AG10803 (cell line): ENCODE data around the gene PHLPP1.
"Not testable (repeated sequence)": the region's sequence is repeated elsewhere in the genome, so short reads cannot be mapped to it uniquely, and the experiment has no call there.

Experiments used
- DNase-seq: peaks from one replicate; pipeline ENCODE4 v3.0.0; 2010; ENCODE audit warnings: low read depth
- H3K4me3 ChIP-seq: 2 replicates; pipeline ENCODE4 v1.5.1; 2011; ENCODE audit warnings: mild to moderate bottlenecking, low read length, control low read depth
- TF ChIP-seq, protein P1 (sequence below): conservative IDR thresholded peaks from 2 replicates; pipeline ENCODE4 v1.5.1; 2011; ENCODE audit warnings: mild to moderate bottlenecking, low read length, control low read depth, inconsistent platforms

The PHLPP1 gene

DNA sequence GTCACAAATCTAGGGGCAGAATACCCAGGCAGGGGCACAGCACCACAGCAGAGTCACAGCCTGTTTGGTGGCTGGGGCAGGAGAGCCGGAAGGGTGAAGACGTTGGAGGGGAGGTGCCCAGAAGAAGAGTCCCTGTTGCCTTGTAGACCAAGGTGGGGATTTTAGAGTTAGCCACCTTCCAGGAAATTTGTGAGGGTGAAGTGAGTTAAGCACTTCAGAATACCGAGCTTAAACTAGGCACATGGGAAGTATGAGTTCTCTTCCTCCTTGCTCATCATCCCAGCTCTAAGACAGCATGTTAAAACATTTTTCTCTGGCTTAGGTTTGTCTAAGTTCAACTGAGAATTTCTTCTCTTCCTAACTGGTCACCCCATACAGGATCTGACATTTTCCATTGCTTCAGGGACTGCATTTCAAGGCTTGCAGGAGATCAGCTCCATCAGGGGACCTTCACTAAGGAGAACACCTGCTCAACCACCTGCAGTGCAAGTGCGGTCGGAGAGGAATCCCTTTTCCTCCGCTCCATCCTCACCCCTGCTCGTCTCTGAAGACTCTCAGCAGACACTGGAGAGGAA lies 26.5 kb upstream of the PHLPP1 start:
- TF ChIP-seq, protein P1, sequence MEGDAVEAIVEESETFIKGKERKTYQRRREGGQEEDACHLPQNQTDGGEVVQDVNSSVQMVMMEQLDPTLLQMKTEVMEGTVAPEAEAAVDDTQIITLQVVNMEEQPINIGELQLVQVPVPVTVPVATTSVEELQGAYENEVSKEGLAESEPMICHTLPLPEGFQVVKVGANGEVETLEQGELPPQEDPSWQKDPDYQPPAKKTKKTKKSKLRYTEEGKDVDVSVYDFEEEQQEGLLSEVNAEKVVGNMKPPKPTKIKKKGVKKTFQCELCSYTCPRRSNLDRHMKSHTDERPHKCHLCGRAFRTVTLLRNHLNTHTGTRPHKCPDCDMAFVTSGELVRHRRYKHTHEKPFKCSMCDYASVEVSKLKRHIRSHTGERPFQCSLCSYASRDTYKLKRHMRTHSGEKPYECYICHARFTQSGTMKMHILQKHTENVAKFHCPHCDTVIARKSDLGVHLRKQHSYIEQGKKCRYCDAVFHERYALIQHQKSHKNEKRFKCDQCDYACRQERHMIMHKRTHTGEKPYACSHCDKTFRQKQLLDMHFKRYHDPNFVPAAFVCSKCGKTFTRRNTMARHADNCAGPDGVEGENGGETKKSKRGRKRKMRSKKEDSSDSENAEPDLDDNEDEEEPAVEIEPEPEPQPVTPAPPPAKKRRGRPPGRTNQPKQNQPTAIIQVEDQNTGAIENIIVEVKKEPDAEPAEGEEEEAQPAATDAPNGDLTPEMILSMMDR: no peak
- H3K4me3 ChIP-seq: no peak overlapping the region
- no peak for DNase-seq

DNA sequence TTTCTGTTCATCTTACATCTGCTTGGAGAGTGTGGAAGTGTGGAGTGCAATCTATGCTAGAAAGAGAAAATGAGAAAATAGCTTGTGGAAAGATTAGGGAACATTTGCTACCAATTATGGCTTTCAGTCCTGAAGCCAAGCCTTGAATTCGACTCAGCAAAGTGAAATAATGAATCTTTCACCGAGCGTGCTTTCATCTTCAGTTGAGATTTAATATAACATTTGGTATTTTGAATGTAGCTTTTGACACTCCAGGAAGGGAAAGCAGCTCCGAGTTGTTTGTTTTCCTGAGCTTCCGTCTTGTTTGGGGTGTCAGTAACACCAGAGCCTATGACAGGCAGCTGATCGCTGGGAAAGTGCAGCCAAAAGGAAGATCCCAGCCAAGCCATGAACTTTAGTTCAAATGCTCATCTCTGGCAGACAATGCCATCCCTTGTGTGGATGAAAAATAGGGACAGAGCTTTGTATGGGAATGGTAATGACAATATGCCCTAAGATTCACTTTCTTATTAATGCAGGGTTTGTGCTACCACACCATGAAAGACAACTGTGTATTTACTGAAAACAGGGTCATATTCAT lies 25.0 kb upstream of the PHLPP1 start:
- DNase-seq: no peak
- H3K4me3 ChIP-seq: peak overlapping the region; percentile 3
- TF ChIP-seq, protein P1: no peak

DNA sequence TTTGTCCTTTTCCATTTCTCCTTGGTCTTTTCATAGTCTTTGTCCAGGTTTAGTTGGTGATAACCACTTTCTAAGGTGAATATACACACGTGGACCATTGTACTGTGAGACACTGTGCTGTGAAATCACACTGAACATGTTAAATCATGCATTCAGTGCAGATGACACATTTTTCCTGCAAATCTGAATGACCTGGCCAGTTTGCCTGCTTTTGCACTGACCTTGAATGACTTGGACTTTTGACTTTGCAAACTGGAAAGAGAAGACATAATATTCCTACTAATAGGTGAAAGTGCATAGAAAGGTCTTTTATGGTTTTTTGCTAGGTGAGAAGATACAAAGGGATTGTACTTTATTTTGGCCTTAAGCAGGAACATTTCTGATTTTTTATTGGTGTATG lies 21.7 kb upstream of the PHLPP1 start:
- no peak overlapping the region for H3K4me3 ChIP-seq
- TF ChIP-seq, protein P1: no peak
- DNase-seq: no peak

DNA sequence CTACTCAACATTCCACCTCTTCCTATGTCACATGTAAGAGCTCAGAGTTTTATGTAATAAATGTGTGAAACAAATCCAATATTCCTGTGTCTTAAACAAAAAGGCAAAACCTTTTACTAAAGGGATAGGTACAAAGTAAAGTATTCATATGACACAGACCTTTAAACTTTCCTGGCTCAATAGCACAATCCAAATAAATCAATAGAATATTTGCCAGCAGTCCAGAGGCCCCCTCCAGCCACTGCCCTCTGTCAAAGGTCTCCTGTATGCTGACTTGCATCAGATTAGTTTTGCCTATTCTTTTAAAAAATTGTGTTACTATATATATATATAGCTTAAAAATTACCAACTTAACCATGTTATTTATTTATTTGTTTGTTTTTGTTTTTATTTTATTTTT lies 17.7 kb upstream of the PHLPP1 start:
- no peak for DNase-seq
- no peak overlapping the region for H3K4me3 ChIP-seq
- TF ChIP-seq, protein P1: no peak

DNA sequence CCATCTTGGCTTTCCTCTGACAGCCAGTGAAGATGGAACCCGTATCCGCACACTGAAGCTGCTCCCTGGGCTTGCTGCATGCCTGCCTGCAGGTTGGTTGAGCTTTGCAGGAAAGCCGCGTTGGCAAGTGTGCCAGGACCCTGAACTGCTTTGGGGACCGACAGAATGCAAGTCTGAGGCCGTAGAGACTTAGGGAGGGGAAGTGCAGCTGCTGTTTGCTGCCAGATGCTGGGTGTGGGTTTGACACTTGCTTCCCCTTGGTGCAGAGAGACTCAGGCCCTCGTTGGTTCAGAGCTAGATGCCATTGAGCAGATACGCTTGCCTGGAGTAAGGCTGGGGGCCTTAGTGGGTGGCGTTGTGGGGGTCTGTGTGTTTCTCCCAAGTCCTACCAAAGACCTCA lies 13.1 kb upstream of the PHLPP1 start:
- no peak overlapping the region for H3K4me3 ChIP-seq
- DNase-seq: no peak
- TF ChIP-seq, protein P1: no peak

DNA sequence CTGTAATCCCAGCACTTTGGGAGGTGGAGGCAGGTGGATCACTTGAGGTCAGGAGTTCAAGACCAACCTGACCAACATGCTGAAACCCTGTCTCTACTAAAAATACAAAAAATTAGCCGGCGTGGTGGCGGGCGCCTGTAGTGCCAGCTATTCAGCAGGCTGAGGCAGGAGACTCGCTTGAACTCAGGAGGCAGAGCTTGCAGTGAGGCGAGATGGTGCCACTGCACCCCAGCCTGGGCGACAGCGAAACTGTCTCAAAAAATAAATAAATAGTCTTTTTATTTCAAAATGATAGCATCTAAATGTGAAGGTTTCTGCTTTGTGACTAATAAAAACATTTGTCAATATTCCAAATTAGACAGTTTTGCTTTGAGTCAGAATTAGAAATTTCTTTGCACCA lies 8.5 kb upstream of the PHLPP1 start:
- not testable (repeated sequence) for H3K4me3 ChIP-seq, DNase-seq

DNA sequence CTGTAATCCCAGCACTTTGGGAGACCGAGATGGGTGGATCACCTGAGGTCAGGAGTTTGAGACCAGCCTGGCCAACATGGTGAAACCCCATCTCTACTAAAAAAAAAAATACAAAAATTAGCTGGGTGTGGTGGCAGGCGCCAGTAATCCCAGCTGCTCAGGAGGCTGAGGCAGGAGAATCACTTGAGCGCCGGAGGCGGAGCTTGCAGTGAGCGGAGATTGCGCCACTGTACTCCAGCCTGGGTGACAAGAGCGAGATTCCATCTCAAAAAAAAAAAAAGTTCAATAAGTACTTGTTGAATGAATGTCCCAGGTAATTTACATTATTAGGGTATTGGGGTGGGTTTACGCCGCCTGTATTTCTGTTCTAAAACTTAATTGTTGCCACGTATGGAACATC lies 5.4 kb upstream of the PHLPP1 start:
- H3K4me3 ChIP-seq, DNase-seq: not testable (repeated sequence)

DNA sequence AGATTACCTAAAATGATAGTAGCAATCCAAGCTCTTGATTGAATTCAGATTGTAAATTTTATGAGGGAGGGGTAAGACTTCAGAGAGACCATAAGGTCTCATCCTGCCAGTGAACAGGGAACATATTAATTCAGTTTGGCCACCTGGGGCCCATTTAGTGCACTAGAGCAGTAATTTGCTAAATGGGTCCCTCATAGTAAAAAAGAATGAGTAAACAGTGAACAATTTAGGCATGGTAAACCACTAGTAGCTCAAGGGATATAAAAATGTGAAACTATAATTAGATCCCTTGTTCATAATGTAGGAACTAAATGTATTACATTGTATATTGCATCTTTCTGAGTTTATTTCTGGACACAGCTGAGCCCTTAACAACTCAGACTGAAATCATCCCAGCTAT lies 4.9 kb upstream of the PHLPP1 start:
- TF ChIP-seq, protein P1: peak; percentile 13; the same call in 1 of the 2 replicates
- peak; percentile 58 for DNase-seq
- H3K4me3 ChIP-seq: no peak overlapping the region
